Measurements from ENCODE around the gene ENO3.

- TF ChIP-seq SPI1 (IDR thresholded peaks at IDR 0.05; ENCODE audit: low read depth, low read length) (no peak), POLR2A (IDR thresholded peaks at IDR 0.05; ENCODE audit: low read depth, low read length) (no peak)
Observed at GRCh38 chr17:4941319-4941610, 9.7 kb upstream of the ENO3 start.
